Keratinocyte (primary cell): ENCODE data around the gene CEBPZ. TPM values are rescaled to one million over a fixed set of nuclear protein-coding genes. Genes with fewer than 3 reads are reported as not detected.

Source experiments
- DNase-seq: peaks from one replicate; pipeline ENCODE4 v3.0.0-alpha.2; 2011; ENCODE audit warnings: low read depth, missing footprints, low spot score
- FAIRE-seq: peaks from 2 replicates; lab custom pipeline; 2011; peaks lifted over from hg19 to GRCh38; lab: Jason Lieb, UNC
- H2AFZ ChIP-seq: 2 replicates; pipeline ENCODE4 v1.6.0; 2012; ENCODE audit warnings: low read length, control low read depth, inconsistent platforms; ENCODE audit not compliant: control insufficient read depth
- H3K27ac ChIP-seq: 2 replicates; pipeline ENCODE4 v1.5.1; 2011; ENCODE audit warnings: low read length; ENCODE audit not compliant: control insufficient read depth, insufficient read depth
- H3K27me3 ChIP-seq: 3 replicates; pipeline ENCODE4 v1.6.0; 2011; ENCODE audit warnings: low read length; ENCODE audit not compliant: control insufficient read depth, insufficient read depth; ENCODE audit errors: extremely low read depth
- H3K36me3 ChIP-seq, 2 experiments: 2 replicates in 1 of 2; 3 replicates in 1 of 2; pipeline ENCODE4 v1.5.1; 2011; ENCODE audit warnings: low read length in 2 of 2, mild to moderate bottlenecking in 1 of 2; ENCODE audit not compliant: control insufficient read depth in 2 of 2, insufficient read depth in 2 of 2; ENCODE audit errors: extremely low read depth in 1 of 2
- H3K4me1 ChIP-seq: 3 replicates; pipeline ENCODE4 v1.5.1; 2011; ENCODE audit warnings: low read length; ENCODE audit not compliant: control insufficient read depth, insufficient read depth; ENCODE audit errors: extremely low read depth
- H3K4me2 ChIP-seq: 3 replicates; pipeline ENCODE4 v1.6.0; 2011; ENCODE audit warnings: low read depth, low read length; ENCODE audit not compliant: control insufficient read depth, insufficient read depth; ENCODE audit errors: extremely low read depth
- H3K4me3 ChIP-seq, 3 experiments: fragments of 200-600 bp in 1 of 3; sonication (generic) in 1 of 3; 2 replicates in 2 of 3; 3 replicates in 1 of 3; pipeline ENCODE4 v1.5.1; 2011 to 2016; ENCODE audit warnings: low read length in 3 of 3, mild to moderate bottlenecking in 3 of 3, control low read depth in 2 of 3, inconsistent platforms in 1 of 3, low read depth in 1 of 3, mixed read lengths in 1 of 3, mixed run types in 1 of 3, moderate library complexity in 1 of 3; ENCODE audit not compliant: control insufficient read depth in 2 of 3, insufficient read depth in 2 of 3; ENCODE audit errors: extremely low read depth in 1 of 3
- H3K79me2 ChIP-seq: 2 replicates; pipeline ENCODE4 v1.6.0; 2012; ENCODE audit warnings: low read length; ENCODE audit not compliant: control insufficient read depth, insufficient read depth
- H3K9ac ChIP-seq: 3 replicates; pipeline ENCODE4 v1.6.0; 2011; ENCODE audit warnings: low read length; ENCODE audit not compliant: control insufficient read depth, insufficient read depth; ENCODE audit errors: extremely low read depth
- H3K9me1 ChIP-seq: 3 replicates; pipeline ENCODE4 v1.6.0; 2011; ENCODE audit warnings: low read length; ENCODE audit not compliant: control insufficient read depth, insufficient read depth; ENCODE audit errors: extremely low read depth
- H3K9me3 ChIP-seq: 2 replicates; pipeline ENCODE4 v1.5.1; 2012; ENCODE audit warnings: low read depth, low read length; ENCODE audit not compliant: control insufficient read depth
- H4K20me1 ChIP-seq: 3 replicates; pipeline ENCODE4 v1.6.0; 2011; ENCODE audit warnings: low read length; ENCODE audit not compliant: control insufficient read depth, insufficient read depth; ENCODE audit errors: extremely low read depth
- CTCF ChIP-seq, 3 experiments: IDR thresholded peaks in 1 of 3; conservative IDR thresholded peaks in 1 of 3; optimal IDR thresholded peaks in 1 of 3; 2 replicates in 2 of 3; 3 replicates in 1 of 3; pipeline versions ENCODE3 to v1.5.1; 2011; ENCODE audit warnings: low read length in 3 of 3, mild to moderate bottlenecking in 3 of 3, moderate library complexity in 2 of 3, control low read depth in 1 of 3, inconsistent platforms in 1 of 3; ENCODE audit not compliant: insufficient read depth in 2 of 3; ENCODE audit errors: extremely low read depth in 1 of 3
- EZH2 ChIP-seq: IDR thresholded peaks from one replicate; pipeline ENCODE4 v1.6.1; 2012; ENCODE audit warnings: inconsistent platforms, mild to moderate bottlenecking, low read length, moderate library complexity
- dilution Hi-C: fragments of 300-500 bp; cut with MboI; formaldehyde crosslinking; loops from one replicate; pipeline ENCODE4 v1.7.0; 2020; ENCODE audit warnings: low sequenced_read_pairs; ENCODE audit not compliant: extremely low pct_ligation_motif_present
- polyA plus RNA-seq, 5 experiments: library from polyadenylated mRNA; depleted of rRNA in 3 of 5; stranded (reverse) in 3 of 5; stranded (forward) in 1 of 5; unstranded in 1 of 5; fragments of >200 nt; gene quantifications; 1 replicate in 1 of 5; 2 replicates in 3 of 5; 3 replicates in 1 of 5; pipeline versions ENCODE4 v1.2.1 to v1.2.3, GENCODE V29; 2011 to 2012; ENCODE audit warnings: missing spikeins in 2 of 5, low read depth in 1 of 5, low replicate concordance in 1 of 5

Gene CEBPZ
- polyA plus RNA-seq, 1 donor (not counting 4 experiments of a cell fraction or from before 2014, with no cell fraction given), result 33.8 TPM

- Histone ChIP-seq H4K20me1 (no peaks in the 10 kb centered on the region), H3K9me1 (no peaks in the 10 kb centered on the region), H3K36me3 (peaks cover 5 to 6% of the 10 kb centered on the region in 2 experiments), H3K9ac (no peak overlapping the region), H3K9me3 (no peaks in the 10 kb centered on the region), H3K27me3 (no peaks in the 10 kb centered on the region), H3K79me2 (no peaks in the 10 kb centered on the region), H3K4me2 (no peak overlapping the region), H3K4me3 (no peak overlapping the region), H3K4me1 (no peaks in the 10 kb centered on the region), H3K27ac (no peak overlapping the region), H2AFZ (no peak overlapping the region)
- dilution Hi-C loops, result no loop called here
- FAIRE-seq (no peak), DNase-seq (no peak)
- TF ChIP-seq CTCF (optimal IDR thresholded peaks at IDR 0.05 in 1 of 3, IDR thresholded peaks at IDR 0.05 in 1 of 3, conservative IDR thresholded peaks at IDR 0.05 in 1 of 3; ENCODE audit: extremely low read depth in 1 of 3, insufficient read depth in 2 of 3, low read length in 3 of 3) (no peak), EZH2 (no peak)
These were observed 43.1 kb upstream of the CEBPZ start for GRCh38 chr2:37274359-37274965.

- no peaks in the 10 kb centered on the region for H3K27me3 ChIP-seq
- no peaks in the 10 kb centered on the region for H4K20me1 ChIP-seq
- dilution Hi-C loops, result no loop called here
- H2AFZ ChIP-seq, result no peak overlapping the region
- no peak for TF ChIP-seq EZH2
- peaks cover 0 to 8% of the 10 kb centered on the region in 2 experiments for H3K36me3 ChIP-seq
- no peaks in the 10 kb centered on the region for H3K9me3 ChIP-seq
- no peak overlapping the region for H3K4me2 ChIP-seq
- no peaks in the 10 kb centered on the region for H3K9me1 ChIP-seq
- no peak for FAIRE-seq
- H3K4me1 ChIP-seq, result no peaks in the 10 kb centered on the region
- DNase-seq, result no peak
- H3K4me3 ChIP-seq, result no peak overlapping the region
- no peak overlapping the region for H3K9ac ChIP-seq
- no peak overlapping the region for H3K27ac ChIP-seq
- H3K79me2 ChIP-seq, result no peaks in the 10 kb centered on the region
These were observed 40.1 kb upstream of the CEBPZ start for GRCh38 chr2:37271376-37272067.
